GM21526 (cell line): Measurements from ENCODE around the gene FYN.
A peak's percentile ranks its signal among the peaks of the same experiment; 100 is the strongest.

ENCODE experiments used
- ATAC-seq: cut with Tn5 transposase; IDR thresholded peaks from one replicate; pipeline ENCODE4 v1.9.1; 2021; ENCODE audit warnings: moderate library complexity; ENCODE audit not compliant: unreplicated experiment, low FRiP score

FYN gene

DNA sequence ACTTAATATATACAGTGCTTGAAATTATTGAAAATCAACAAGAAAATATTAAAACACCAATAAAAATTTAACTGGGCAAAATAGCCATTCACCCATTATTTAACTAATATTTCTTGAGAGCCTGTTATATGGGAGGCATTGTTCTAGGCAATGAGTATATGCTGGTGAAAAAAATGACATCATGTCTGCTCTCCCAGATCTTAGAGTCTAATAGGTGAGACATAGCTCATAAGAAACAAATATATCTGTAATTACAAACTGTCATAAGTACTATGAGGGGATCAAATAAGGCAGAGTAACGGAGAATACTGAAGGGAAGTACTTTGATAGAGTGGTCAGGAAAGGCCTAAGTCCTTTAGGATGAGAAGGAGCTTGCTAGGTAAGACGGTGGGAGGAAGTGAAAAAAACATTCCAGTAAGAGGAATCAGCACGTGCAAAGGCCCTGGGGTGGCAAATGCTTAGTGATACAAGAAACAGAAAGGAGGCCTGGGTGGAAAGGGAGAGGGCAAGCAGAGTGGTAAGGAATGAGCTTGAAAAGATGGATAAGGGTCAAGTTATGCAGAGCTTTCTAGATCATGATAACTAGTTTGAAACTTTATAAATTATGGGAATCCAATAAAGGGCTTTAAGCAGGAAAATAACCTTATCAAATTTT is 12.2 kb upstream of the FYN start:
- no peak for ATAC-seq

DNA sequence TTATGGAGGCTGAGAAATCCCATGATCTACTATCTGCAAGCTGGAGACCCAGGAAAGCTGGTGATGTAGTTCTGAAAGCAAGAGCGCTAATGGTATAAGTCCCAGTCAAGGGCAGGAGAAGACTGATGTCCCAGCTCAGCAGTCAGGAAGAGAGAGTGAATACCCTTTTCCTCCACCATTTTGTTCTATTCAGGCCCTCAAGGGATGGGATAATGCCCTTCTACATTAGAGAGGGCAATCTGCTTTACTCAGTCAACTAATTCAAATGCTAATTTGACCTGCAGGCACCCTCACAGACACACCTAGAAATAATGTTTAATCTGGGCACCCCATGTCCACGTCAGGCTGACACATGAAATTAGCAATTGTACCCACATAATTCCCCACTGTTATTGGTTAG is 10.8 kb upstream of the FYN start:
- no peak for ATAC-seq

DNA sequence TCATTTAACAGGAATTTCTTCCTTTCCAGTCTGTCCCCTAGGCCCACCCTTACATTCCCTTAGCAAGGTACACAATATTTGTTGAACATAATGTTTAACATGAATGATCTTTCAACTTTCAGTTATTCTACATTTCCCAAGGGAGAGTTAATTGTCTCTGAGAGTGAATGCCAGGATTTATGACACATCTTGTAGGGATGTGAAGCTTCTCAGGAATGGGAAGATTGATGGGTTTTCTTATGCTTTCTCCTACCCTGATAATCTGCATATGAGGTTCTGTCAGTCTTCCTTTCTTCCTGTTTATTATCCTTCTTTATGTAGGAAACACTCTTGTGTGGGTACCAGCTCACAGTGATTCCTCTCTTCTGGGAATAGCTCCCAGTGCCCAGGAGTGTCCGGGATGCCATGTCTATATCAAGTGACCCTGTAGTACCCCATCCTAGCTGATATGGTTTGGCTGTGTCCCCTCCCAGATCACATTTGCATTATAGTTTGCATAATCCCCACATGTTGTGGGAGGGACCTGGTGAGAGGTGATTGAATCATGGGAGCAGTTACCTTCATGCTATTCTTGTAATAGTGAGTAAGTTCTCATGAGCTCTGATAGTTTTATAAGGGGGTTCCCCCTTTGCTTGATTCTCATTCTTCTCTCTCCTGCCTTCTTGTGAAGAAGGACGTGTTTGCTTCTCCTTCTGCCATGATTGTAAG is 7.1 kb upstream of the FYN start:
- no peak for ATAC-seq

DNA sequence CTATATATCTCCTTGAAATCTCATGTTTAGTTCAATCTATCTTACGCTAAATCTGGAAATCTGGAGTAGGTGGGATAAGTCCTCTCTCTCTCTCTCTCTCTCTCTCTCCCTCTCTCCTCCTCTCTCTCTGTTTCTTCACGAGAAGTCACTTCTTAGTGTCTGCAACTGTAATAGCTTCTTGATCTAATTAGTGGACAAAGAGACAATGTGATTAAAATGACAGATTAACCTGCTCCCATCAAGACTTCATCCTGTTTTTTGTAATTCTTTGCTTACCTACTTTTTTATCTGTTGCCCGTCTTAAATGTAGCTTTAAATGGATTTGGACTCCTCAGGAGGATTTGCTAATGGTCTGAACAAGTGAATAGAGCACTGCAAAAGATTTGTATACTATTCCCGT is 2.5 kb upstream of the FYN start:
- ATAC-seq = no peak

DNA sequence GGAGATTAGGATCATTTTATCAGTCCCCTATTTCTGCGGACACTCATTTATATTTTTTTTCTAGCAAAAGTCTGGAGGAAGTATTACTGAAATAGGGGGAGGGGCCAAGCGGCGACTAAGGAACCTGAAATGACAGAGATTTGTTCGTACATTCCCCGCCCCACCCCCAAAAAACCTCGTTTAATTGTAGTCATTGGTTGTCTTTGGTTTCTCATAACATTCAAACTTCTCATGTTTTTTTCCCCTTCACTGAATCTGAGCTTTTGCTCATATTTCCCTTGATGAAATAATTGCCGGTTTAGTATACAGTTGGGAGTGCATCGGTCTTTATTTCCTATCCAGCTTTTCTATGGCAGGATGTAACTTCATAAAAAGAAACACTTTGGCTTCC is 768 bp upstream of the FYN start:
- ATAC-seq = no peak

DNA sequence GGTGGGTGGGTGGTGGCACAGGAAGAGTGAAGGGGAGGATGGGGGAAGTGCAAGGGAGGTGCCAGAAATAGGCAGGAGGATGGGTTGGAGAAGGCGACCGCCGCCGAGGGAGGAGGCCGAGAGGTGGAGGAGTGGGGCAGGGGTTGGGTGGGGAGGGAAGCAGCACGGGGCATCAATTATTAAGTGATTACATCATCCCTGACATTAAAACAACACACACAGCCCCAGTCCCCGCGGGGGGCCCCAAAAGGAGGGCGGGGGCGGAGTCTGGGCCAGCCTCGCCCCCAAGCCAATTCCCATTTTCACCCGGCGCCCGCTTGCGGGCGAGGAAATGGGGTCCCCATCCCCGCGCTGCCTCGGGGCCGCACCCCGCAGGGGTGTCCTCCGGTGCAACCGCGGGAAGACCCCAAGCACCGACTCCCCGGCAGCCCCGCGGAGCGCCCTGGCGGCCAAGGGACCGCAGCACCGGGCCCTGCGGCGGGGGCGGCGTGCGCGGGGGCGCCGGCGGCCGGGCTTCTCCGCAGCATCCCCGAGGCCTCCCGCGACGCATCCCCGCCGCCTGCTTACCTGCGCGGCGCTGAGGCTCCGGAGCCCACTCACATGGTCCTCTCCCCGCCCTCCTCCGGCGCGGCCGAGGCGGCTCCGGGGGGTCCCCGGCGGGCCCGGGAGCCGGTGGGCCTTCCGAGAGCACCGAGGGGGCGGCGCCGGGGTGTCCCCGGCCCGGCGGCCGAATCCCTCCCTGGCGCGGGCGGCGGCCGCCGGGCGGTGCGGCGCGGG is 663 bp downstream of the FYN start:
- ATAC-seq = peak; percentile 26

DNA sequence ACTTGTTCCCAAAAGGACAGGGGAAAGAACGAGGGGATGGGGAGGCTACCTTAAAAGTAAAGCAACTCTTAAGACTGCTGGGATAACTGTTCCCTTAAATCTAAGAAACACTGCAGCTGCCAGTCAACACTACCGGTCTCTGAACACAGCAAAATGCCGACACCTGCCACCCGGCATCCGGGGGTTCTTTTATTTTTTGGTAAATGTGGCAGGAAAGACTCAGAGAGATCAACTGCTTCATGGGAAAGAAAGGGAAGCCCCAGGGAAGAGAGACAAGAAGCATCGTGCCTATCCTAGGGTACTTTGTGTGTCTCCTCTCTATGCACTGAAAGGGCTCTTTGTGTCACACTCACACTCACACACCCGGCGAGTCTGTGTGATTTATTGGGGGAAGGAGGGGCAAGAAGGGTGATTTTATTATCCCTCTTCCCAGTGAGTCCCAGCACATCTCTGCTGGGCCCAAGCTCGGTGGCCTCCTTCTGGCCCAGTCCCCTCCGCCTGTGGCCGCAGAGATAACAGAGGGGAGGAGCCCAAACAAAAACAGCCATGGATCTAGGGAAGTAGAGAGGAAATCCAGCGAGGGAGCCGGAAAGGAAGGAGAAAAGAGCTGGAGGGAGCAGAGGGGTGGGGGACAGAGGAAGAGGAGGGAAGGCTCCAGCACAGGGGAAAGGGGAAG is 1.4 kb downstream of the FYN start:
- ATAC-seq = no peak

DNA sequence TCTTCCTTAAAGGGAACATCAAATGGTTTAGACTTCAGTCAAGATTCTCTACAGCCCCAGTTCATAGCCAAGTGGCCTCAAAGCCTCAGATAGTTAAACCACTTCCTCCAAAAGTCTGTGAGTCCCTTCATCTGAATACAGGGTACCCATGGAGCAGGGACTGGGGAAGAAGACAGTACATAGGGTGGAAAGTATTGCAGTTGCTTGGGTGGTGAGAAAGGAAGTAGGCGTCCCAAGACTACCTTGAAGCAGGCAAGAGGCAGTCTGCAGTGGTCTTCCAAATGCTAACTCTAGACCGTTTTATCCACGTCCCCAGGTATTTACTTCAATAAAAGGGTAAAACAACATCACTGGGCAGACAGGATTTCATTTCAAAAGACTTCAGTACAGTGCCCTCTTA is 2.0 kb downstream of the FYN start:
- ATAC-seq = no peak

DNA sequence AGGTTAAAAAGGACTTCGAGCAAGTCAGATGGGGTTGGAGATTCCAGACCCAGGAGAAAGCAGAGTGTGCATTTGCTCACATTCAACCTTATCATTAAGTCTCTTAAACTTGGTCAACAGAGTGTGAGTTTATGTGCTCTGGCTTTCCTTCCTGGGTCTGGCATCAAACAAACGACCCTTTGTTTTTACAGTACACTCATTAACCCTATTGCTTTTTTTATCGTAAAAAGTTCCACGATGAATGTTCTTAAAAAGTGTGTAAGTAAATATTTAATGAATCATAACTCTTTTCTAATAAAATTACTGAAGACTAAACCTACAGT is 2.5 kb downstream of the FYN start:
- ATAC-seq = no peak

DNA sequence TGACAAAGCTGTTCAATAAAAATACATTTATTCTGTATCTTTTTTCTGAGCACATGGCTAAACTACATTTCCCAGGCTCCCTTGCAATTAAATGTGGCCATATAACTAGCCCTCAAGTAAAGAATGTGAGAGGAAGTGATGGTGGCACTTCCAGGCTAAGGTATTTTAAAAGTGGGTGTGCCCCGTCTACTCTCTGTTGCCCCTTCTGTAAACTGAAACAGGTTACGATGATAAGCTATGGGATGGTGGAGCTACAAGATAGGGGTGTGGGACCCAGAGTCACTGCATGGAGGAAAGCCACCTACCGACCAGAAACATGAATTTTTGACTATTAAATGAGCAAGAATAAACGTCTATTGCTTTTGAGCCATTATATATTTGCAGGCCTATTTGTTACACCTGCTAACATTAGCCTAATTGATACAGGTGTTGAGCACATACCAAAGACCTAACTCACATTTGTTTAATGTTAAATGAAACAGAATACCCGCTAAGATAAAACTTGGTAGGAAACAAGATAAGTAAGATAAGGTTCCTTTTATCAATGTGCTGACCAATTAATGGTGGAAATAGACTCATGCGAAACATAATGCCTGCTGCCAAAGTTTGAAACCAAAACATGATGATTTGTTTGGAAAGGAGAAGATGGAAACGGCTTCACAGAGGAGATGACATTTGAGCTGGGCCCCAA is 3.1 kb downstream of the FYN start:
- no peak for ATAC-seq

DNA sequence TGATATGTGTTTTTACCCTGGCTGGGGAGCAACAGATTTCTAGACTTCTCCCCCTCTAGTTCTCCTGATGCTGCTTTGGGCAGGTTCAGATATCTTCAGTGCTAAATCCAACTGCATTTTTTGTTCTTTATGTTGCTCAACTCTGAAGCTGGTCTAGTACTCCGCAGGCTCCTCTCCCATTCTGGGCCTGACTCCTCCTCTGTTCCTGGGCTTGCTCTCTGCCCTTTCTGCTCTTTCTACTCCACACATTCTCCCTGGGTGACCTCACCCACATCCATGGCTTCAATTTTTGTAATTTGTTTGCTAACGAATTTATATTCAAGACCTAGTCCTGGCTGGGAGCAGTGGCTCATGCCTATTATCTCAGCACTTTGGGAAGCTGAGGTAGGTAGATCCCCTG is 6.4 kb downstream of the FYN start:
- no peak for ATAC-seq

DNA sequence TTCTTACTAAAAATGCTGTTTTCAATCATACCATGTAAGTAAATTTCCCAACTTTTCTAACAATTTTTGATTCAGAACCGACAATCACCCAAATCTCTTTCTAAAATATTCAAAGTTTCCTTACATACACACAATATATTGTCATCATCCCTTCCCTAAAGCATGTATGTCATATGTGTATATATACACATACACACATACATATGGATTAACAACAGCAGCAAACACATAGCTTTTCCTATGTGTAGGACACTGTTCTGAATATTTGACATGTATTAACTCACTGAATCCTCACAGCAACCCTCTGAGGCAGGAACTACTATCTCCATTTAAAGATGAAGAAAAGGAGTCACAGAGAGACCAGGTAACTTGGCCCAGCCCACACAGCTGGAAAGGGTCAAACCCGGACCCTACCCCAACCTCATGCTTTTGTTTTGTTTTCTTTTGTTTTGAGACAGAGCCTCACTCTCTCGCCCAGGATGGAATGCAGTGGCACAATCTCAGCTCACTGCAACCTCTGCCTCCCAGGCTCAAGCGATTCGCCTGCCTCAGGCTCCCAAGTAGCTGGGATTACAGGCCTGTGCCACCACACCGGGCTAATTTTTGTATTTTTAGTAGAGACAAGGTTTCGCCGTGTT is 7.2 kb downstream of the FYN start:
- ATAC-seq = no peak

DNA sequence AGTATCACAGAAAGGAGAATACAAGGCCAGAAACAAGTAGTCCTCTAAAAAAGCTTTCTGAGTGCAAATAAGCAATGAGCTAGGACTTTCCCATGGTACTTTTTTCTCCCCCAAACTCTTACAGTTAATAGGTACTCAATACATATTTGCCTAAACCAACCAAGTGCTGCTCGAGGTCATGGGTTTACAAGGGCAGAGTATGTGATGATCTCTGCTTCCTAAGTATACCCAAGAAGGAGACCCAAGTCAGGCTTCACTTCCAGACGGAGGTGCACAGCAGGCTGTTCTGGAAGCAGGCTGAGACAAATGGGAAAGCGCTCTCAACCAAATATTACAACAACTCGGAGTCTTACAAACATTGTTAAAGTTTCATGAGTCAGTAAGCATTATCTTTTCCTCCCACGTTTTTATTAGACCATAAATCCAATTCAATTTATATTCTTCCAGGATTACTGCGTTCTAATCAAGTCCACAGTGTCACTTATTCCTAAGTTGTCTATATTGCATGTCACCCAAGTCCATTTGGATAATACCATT is 8.1 kb downstream of the FYN start:
- no peak for ATAC-seq

DNA sequence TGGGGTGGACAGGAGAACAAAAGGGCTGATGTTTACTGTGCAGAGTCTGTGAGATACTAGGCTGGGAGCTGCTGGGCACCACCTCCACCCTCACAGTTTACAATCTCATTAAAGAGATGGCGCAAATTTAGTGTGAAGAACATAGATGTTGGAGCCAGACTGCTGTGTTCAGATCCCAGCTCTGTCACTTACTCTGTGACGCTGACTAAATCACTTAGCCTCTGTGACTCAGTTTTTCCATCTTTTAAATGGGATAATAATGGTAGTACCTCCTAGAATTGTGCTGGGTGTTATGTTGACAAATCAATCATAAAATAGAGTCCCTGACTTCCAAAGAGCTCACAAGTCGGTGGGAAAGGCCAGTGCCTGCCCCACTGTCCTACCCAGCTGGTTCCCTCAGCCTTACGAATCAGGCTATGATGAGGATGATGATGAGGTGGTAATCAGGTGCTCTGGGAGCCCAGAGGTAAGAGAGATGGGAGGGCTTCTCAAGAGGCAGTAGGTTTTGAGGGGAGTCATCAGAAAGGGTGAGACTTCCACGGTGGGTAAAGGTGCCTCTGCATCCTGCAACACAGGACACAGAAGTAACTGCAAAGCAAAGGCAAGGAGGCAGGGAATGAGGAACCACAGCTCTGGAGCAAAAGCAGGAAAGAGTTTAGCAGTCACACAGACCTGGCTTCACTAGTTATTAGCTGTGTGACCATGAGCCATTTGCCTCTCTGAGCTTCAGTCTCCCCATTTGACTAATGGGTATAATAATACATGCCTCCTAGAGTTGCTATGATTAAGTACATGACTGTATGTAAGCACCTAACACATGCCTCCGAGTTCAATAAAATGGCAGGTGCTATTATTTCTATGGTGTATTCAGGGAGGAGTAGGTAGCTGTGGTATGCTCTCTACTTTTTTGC is 8.9 kb downstream of the FYN start:
- ATAC-seq = no peak

DNA sequence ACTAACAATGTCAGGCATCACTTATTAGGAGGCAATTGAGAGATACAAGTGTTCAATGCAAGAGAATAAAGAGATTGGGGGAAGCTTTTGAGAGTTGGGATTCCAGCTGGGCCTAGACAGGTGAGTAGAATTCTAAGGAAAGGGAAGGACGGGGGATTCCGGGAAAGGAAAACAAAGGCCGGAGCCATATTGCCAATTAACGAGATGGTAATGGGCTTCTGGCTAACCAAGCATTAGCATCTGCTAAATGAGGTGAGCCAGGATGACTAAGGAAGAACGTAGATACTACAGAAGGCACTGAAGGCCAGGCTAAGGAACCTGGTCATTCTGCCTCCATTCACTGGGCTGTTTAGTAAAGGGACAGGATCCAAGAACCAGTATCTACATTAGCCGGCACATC is 10.5 kb downstream of the FYN start:
- no peak for ATAC-seq

DNA sequence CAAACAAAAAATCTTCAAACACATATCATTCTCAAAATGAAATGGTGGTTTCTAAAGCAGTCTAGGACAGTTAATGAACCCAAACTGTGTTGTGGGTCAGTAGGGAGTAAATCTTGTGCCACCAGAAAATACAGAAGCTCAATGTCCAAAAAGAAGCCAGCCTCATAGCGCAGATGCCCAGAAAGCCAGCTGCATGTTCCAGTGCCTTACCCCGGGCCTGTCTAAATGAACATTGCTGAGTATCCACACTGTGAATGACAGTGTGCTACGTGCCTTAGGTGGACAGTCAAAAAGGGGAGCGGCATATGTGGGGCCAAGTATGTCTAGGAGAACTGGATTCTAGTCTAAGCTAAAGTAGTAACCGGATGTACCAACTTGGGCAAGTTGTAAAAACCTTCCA is 10.9 kb downstream of the FYN start:
- ATAC-seq = no peak

DNA sequence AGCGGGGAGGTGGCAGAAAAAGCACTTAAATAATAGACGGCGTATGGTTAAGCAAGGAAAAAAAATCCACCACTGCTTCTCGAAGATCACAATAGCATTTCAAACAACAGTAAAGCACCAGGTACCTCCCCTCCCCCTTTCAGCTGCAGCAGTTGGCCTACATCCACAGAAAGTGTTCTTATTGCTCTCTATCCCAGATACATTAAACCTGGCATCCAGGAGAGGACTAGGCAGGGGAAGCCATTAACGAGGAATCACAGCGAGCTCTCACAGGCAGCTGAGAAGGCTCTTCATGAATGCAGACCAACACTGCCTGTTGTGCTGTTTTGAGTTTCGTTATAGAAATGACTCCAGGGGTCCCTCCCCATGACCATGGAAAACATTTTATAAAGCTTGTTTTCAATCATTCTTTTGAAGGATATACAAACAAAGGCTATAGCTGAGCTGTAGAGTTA is 11.8 kb downstream of the FYN start:
- no peak for ATAC-seq

DNA sequence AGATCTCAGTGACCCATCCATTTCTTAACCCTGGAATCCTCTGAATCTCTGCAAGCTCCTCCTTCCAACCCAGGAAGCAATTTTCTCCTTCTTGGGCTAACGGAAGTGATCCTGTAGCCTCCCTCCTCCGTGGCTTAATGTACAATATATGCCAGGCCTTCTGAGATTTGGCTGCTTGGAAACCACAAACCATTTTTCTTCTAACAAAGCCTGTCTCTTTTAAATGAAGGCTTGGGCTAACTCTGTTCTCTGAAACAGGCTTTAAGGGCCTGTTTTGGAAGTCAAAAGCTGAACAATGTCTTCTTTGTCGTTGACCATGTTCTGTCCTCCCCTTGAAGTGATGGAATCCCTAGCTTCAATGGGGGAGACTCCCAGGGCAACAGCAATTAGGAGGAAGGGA is 14.9 kb downstream of the FYN start:
- ATAC-seq = no peak
